RCC 7860 (cell line): ENCODE data around the gene PRPF8.
A peak's percentile ranks its signal among the peaks of the same experiment; 100 is the strongest.

Experiments
- DNase-seq: peaks from one replicate; pipeline ENCODE4 v3.0.0-alpha.2; 2015; ENCODE audit warnings: low spot score
- FAIRE-seq: peaks from 2 replicates; lab custom pipeline; 2012; peaks lifted over from hg19 to GRCh38; lab: Jason Lieb, UNC

The PRPF8 gene

GRCh38 chr17:1646199-1646875 lies 38.3 kb downstream of the PRPF8 start:
- DNase-seq (no peak), FAIRE-seq (no peak)

- FAIRE-seq, result no peak
- DNase-seq, result no peak
These were observed 39.2 kb downstream of the PRPF8 start, which contains the start of gene SCARF1 for GRCh38 chr17:1645207-1646171. SCARF1 (minus strand) TSS chr17:1645732; CDS start chr17:1645697, 35 bp downstream.

DNA sequence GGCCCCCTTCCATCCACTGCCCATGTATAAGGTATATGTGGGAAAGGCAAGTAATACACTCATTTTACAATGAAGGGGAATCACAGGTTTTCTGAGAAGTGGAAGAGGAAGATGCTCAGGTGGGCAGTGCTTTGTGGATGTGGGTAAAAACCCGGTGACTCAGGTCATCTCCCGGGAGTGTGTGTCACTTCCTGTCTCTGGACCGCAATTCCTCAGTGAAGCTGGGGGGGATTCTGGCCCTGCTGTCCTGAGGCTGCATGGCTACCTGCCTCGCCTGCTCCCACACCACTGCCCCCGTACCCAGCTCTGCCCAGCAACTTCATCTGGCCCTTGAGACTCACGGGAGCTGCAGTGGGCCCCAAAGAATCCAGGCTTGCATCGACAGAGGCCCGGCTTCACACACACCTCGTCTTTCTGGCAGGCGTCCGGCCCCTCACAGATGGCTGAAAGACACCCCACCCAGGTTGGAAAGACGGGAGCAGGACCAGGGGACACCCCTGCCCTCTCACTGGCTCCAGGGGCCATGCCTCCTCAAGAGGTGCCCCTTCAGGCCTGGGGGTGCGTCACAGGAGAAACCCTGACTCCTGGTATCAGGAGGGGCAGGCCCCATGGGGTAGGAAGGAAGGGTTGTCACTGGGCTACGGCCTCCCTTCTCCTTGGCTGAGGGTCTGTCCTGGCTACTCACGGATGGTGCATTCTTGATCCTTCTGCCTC lies 40.0 kb downstream of the PRPF8 start:
- FAIRE-seq (peak; percentile 55), DNase-seq (peak; percentile 76)

DNA sequence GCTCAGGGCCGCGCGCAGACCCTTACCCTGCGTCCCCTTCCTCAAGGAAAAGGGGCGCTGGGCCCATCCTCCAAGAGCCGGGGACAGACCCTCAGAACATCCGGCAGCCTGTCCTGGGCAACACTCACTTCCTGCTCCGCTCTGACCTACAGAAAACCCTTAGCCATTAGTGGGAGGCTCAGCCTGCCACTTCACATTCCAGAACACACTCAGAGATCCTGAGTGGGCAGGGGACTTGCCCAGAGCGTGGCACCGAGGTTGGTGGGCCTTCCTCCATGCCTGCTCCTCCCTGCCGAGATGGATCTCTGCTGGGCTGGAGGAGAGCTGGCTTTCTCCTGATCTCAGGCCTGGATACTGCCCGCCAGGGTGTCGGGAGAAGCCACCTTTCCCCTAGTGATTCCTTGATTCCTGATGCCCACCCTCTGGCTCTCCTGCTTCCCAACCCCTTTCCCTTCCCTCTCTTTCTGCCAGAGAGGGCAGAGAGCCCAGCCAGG lies 40.6 kb downstream of the PRPF8 start:
- FAIRE-seq, result no peak
- DNase-seq, result peak; percentile 26

DNA sequence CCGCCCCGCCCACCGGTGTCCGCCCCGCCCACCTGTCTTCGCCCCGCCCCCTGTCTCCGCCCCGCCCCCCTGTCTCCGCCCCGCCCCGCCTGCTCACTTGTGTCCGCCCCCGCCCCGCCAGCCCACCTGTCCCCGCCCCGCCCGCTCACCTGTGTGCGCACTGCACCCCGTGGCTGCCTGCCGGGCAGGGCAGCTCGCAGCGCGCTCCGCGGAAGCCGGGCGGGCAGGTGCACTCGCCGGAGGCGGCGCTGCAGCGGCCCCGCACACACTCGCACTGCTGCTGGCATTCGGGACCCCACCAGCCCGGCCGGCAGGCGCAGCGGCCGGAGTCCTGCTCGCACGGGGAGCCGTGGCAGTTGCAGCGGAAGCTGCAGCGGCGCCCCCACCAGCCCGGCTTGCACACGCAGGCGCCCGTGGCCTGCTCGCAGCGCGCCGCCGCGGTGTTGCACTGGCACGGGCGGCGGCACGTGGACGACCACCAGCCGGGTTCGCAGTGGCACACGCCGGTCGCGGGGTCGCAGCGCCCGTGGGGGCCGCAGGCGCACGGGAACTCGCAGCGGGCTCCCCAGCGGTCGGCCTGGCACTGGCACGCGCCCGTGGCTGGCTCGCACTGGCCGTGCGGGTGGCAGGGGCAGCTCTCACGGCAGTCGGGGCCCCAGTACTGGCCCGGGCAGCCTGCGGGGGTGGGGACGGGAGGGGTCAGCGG lies 41.2 kb downstream of the PRPF8 start:
- DNase-seq (no peak), FAIRE-seq (no peak)

- DNase-seq, result no peak
- FAIRE-seq, result no peak
These were observed 43.6 kb downstream of the PRPF8 start for GRCh38 chr17:1641065-1641403.

DNA sequence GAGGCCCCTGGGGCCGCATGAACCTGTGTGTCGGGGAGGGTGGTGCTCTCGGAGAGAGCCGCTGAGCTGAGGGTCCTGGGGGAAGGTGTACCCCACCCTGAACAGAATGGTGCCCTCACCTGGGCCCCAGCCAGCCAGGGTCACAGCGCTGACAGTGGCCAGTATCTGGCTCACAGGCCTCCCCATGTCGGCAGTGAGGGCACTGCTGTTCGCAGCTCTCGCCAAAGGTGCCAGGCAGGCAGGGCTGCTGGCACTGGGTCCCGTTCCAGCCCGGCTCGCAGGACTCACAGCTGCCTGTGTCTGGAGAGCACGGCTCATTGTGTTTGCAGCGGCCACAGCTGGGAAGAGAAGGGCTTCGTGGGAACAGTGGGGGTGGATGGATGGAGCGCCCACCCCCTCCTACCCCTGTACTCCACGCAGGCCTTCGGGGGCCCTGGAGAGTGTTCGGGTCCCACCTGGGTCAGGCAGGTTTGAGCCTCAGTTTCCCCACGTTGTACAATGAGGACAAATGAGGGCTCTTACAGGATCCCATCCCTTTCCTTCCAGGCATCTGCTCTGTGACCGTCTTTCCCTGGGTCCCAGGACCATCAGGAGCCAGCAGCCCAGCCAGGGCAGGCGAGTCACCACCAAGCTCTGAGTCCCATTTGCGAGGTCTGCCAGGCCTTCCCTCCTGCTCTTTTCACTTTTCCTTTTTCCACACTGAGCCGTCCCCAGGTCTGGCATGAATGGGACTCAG lies 44.2 kb downstream of the PRPF8 start:
- FAIRE-seq, result no peak
- no peak for DNase-seq

DNA sequence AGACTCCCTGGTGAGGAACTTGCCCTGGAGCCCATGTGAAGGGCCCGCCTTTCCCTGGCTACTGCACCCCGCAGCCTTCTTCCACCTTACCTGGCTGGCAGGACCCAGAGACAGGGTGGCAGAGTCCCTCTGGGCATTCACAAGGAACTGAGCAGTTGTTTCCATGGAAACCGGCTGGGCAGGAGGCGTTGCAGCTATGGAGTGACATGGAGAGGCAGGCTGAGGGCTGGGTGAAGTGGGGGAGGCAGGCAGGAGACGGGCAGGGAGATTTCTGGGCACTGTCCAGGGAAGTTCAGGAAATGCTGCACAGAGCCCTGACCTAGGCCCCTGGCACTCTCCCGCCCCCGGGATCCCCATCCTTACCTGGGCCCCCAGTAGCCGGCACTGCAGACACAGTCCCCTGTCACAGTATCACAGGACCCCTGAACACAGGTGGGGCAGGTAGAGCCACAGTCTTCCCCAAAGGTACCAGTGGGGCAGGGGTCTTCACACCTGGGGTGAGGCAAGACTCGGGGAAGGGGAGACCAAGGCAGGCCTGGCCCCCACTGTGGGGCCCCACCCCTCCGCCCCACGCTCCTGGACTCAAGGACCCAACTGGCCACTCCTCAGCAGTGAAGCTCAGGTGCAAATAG lies 45.0 kb downstream of the PRPF8 start:
- peak; percentile 10 for DNase-seq
- no peak for FAIRE-seq

GRCh38 chr17:1638624-1639300 lies 45.9 kb downstream of the PRPF8 start:
- DNase-seq, result no peak
- FAIRE-seq, result no peak

GRCh38 chr17:1638171-1638590 lies 46.5 kb downstream of the PRPF8 start:
- no peak for FAIRE-seq

GRCh38 chr17:1636732-1637285 lies 47.9 kb downstream of the PRPF8 start:
- DNase-seq, result no peak
- no peak for FAIRE-seq

More at GRCh38 chr17:1638171-1638590, 46.5 kb downstream of the PRPF8 start:
- no peak for DNase-seq

- no peak for FAIRE-seq
- DNase-seq, result no peak
These were observed 48.8 kb downstream of the PRPF8 start for GRCh38 chr17:1635675-1636465.

DNA sequence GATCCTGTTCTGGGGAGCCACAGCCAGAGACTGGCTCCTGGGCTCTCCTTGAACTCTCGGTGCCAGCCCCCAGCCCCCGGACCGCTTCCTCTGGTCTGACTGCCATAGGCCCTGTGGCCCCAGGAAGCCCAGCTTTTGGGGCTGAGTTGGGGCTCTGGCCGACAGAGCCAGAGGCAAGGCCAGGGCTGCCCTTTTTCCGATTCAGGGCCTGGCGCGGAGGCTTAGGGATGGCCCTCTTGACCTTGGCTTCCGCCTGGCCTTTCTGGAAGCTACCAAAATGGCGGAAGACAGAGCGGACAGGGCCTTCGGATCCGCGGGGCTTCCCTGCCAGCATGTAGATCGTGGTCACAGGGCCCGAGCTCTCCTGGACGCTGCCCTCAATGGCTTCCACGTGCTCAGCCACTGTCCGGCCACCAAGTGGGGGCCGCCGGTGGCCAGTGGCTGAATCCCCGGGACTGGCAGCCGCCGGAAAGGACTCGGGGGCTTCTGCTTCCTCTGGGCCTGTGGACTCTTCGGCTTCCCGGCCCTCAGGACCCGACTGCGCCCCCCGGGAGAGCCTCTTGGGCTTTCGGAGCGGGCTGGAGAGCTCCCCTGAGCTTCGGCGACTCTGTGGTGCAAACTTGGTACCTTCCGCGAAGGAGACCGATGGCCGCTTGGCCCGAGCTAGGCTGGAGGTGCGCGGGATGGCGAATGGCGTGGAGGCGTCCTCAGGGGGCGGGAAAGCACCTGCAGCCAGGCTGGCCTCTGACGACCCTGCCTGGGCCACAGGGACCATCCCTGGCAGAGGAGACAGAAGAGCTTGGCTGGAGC lies 49.6 kb downstream of the PRPF8 start:
- DNase-seq (no peak), FAIRE-seq (no peak)

DNA sequence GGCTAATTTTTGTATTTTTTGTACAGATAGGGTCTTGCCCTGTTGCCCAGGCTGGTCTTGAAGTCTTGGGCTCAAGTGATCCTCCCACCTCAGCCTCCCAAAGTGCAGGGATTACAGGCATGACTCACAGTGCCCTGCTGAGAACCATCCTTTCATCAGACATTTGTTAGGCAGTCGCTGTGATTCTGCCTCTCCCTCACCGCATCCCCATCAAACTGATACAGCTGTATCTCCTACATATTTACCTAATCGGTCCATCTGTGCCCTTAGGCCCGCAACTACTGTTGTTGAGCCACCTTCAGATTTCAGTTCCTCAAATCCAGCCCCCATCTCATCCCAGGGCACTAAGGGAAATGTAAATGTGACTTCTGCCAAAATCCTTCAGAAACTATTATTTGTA lies 54.0 kb downstream of the PRPF8 start:
- FAIRE-seq (no peak), DNase-seq (peak; percentile 8)

GRCh38 chr17:1629504-1630310 lies 55.0 kb downstream of the PRPF8 start:
- FAIRE-seq (no peak), DNase-seq (peak; percentile 7)
